Upper lobe of left lung (tissue), 6 donors: ENCODE measurements around the gene EIF4G2. TPM values are rescaled to one million over a fixed set of nuclear protein-coding genes. Genes with fewer than 3 reads are reported as not detected.

Experiments used
- ATAC-seq, 2 donors: fragments of 200-7000 bp; cut with Tn5 transposase; one replicate each; pipeline ENCODE4 v1.9.1; 2022; ENCODE audit warnings: mild to moderate bottlenecking in 2 of 2, moderate library complexity in 2 of 2; ENCODE audit not compliant: low FRiP score in 2 of 2
- DNase-seq, 2 donors: peaks; one replicate each; pipeline ENCODE4 v3.0.0-alpha.2; 2019 to 2020
- H3K27ac ChIP-seq, 4 donors: fragments of 200-600 bp; sonication (generic); one replicate each; pipeline ENCODE4 v1.5.1; 2016 to 2019
- H3K27me3 ChIP-seq, 4 donors: fragments of 200-600 bp; sonication (generic); one replicate each; pipeline ENCODE4 v1.5.1; 2017 to 2019
- H3K36me3 ChIP-seq, 4 donors: fragments of 200-600 bp; sonication (generic); one replicate each; pipeline ENCODE4 v1.5.1; 2016 to 2019
- H3K4me1 ChIP-seq, 4 donors: fragments of 200-600 bp; sonication (generic); one replicate each; pipeline ENCODE4 v1.5.1; 2018 to 2019
- H3K4me3 ChIP-seq, 4 donors: fragments of 200-600 bp; sonication (generic); one replicate each; pipeline ENCODE4 v1.5.1; 2017 to 2019; ENCODE audit warnings: mild to moderate bottlenecking in 2 of 4, moderate library complexity in 1 of 4
- H3K9me3 ChIP-seq, 4 donors: fragments of 200-600 bp; sonication (generic); one replicate each; pipeline ENCODE4 v1.5.1; 2018 to 2019
- CTCF ChIP-seq, 6 experiments: fragments of 450-650 bp in 4 of 6; fragments of 200-600 bp in 2 of 6; sonication (generic) in 2 of 6; IDR thresholded peaks; one replicate each; pipeline ENCODE4 v1.5.1; 2016 to 2019; ENCODE audit warnings: antibody characterized with exemption in 6 of 6
- EP300 ChIP-seq, 4 donors: sonication (generic); formaldehyde crosslinking; IDR thresholded peaks; one replicate each; pipeline ENCODE4 v1.5.1; 2017; ENCODE audit warnings: antibody characterized with exemption in 4 of 4, control low read depth in 2 of 4
- POLR2A ChIP-seq, 4 donors: fragments of 450-650 bp; IDR thresholded peaks; one replicate each; pipeline ENCODE4 v1.5.1; 2016 to 2017; ENCODE audit warnings: antibody characterized with exemption in 4 of 4, mild to moderate bottlenecking in 2 of 4
- POLR2AphosphoS5 ChIP-seq, 2 donors: sonication (generic); formaldehyde crosslinking; IDR thresholded peaks; one replicate each; pipeline ENCODE4 v1.5.1; 2017; ENCODE audit warnings: antibody characterized with exemption in 2 of 2
- WGBS, 2 donors: methylation state at CpG; one replicate each; pipeline ENCODE4 v1.1.5; 2017 to 2018; 5-methylcytosine and 5-hydroxymethylcytosine counted together
- total RNA-seq, 6 donors: library from RNA; depleted of rRNA in 4 of 6; stranded (reverse); fragments of >200 nt in 4 of 6; gene quantifications; one replicate each; pipeline versions ENCODE4 v1.1.0 to v1.2.1, GENCODE V29; 2016 to 2021
- donor health status: DM: no; HTN: no; CAD: no; lungs with moderate emphysema.
- donor health status: DM: no; HTN: yes; CAD: no; lungs with severe emphysema.

EIF4G2 gene
- total RNA-seq, 6 donors from 2014 or later, result 249 to 1,049 (median 632) TPM

- ATAC-seq, result no peak
- no peaks in the 10 kb centered on the region for H3K27me3 ChIP-seq
Measured at GRCh38 chr11:10813945-10814344, 5.2 kb upstream of the EIF4G2 start.

GRCh38 chr11:10809373-10810160 is 841 bp upstream of the EIF4G2 start:
- WGBS, 2 donors, result 2 to 3% methylated on average over 17 to 29 of the region's 29 CpGs

More at GRCh38 chr11:10813945-10814344, 5.2 kb upstream of the EIF4G2 start:
- peaks cover 5 to 9% (median 6%) of the 10 kb centered on the region in 4 donors for H3K4me1 ChIP-seq
- H3K4me3 ChIP-seq, result no peak overlapping the region
- TF ChIP-seq POLR2AphosphoS5 (IDR thresholded peaks at IDR 0.05), result no peak
- TF ChIP-seq EP300 (IDR thresholded peaks at IDR 0.05), result no peak
- TF ChIP-seq CTCF (IDR thresholded peaks at IDR 0.05), result no peak
- no peak for TF ChIP-seq POLR2A (IDR thresholded peaks at IDR 0.05)
- DNase-seq, result no peak
- H3K27ac ChIP-seq, result no peak overlapping the region
- no peaks in the 10 kb centered on the region for H3K36me3 ChIP-seq
- no peaks in the 10 kb centered on the region for H3K9me3 ChIP-seq

GRCh38 chr11:10808235-10808552 is 532 bp downstream of the EIF4G2 start:
- Histone ChIP-seq H3K4me3 (peak overlapping the region; percentile 73 to 95 (median 92)), H3K9me3 (no peaks in the 10 kb centered on the region), H3K36me3 (peaks cover 34 to 39% (median 34%) of the 10 kb centered on the region in 4 donors), H3K27ac (peak overlapping the region; percentile 99 to 100 (median 99)), H3K4me1 (peaks cover 35 to 47% (median 39%) of the 10 kb centered on the region in 4 donors), H3K27me3 (no peaks in the 10 kb centered on the region)
- DNase-seq, result peak in 1 of 2 donors; percentile 27
- peak in 1 of 2 donors; percentile 44 for ATAC-seq
- WGBS, 2 donors, result 1 to 2% methylated on average over 20 to 32 of the region's 36 CpGs
- TF ChIP-seq POLR2AphosphoS5 (IDR thresholded peaks at IDR 0.05) (peak; percentile 51 to 56), POLR2A (IDR thresholded peaks at IDR 0.05) (no peak), EP300 (IDR thresholded peaks at IDR 0.05) (no peak), CTCF (IDR thresholded peaks at IDR 0.05) (peak in 3 of 6 experiments; percentile 5 to 28 (median 23))

More at GRCh38 chr11:10809373-10810160, 841 bp upstream of the EIF4G2 start:
- Histone ChIP-seq H3K27ac (peak overlapping the region; percentile 99 to 100 (median 99)), H3K9me3 (no peaks in the 10 kb centered on the region), H3K36me3 (peaks cover 20 to 26% (median 21%) of the 10 kb centered on the region in 4 donors), H3K27me3 (no peaks in the 10 kb centered on the region), H3K4me1 (peaks cover 29 to 37% (median 33%) of the 10 kb centered on the region in 4 donors), H3K4me3 (peak overlapping the region; percentile 58 to 95 (median 82))
- TF ChIP-seq POLR2A (IDR thresholded peaks at IDR 0.05) (no peak), POLR2AphosphoS5 (IDR thresholded peaks at IDR 0.05) (no peak), CTCF (IDR thresholded peaks at IDR 0.05) (peak in 1 of 6 experiments; percentile 8), EP300 (IDR thresholded peaks at IDR 0.05) (no peak)
- peak; percentile 42 to 64 for ATAC-seq
- DNase-seq, result peak; percentile 32 to 88

GRCh38 chr11:10807493-10808234 is 1.1 kb downstream of the EIF4G2 start:
- peak in 1 of 2 donors; percentile 54 for ATAC-seq
- WGBS, 2 donors, result 0% methylated on average over 11 to 31 of the region's 39 CpGs
- Histone ChIP-seq H3K4me1 (peaks cover 35 to 49% (median 39%) of the 10 kb centered on the region in 4 donors), H3K27ac (peak overlapping the region; percentile 99 to 100 (median 99)), H3K9me3 (no peaks in the 10 kb centered on the region), H3K36me3 (peaks cover 38 to 45% (median 40%) of the 10 kb centered on the region in 4 donors), H3K27me3 (no peaks in the 10 kb centered on the region), H3K4me3 (peak overlapping the region; percentile 73 to 95 (median 92))
- TF ChIP-seq POLR2A (IDR thresholded peaks at IDR 0.05) (peak in 2 of 4 donors; percentile 11 to 51), POLR2AphosphoS5 (IDR thresholded peaks at IDR 0.05) (peak in 1 of 2 donors; percentile 14), EP300 (IDR thresholded peaks at IDR 0.05) (no peak), CTCF (IDR thresholded peaks at IDR 0.05) (no peak)
- DNase-seq, result peak; percentile 69 to 90
